Mesenchymal stem cell (in vitro differentiated cells and primary cell): ENCODE measurements around the gene RBM19.

ENCODE experiments used
- DNase-seq: peaks from one replicate; pipeline ENCODE4 v3.0.0-alpha.2; 2013
- H2AFZ ChIP-seq: one replicate; pipeline ENCODE4 v1.6.1; 2013; ENCODE audit warnings: low read depth, mild to moderate bottlenecking, control low read depth, inconsistent platforms, low read length, moderate library complexity
- H2AK5ac ChIP-seq: 2 replicates; pipeline ENCODE4 v1.6.1; 2013; ENCODE audit warnings: low read length, moderate library complexity, mild to moderate bottlenecking, inconsistent platforms; ENCODE audit not compliant: severe bottlenecking
- H2BK120ac ChIP-seq: one replicate; pipeline ENCODE4 v1.6.1; 2013; ENCODE audit warnings: low read depth, mild to moderate bottlenecking, inconsistent platforms, low read length, moderate library complexity
- H2BK12ac ChIP-seq, 2 experiments: one replicate each; pipeline ENCODE4 v1.6.1; 2013; ENCODE audit warnings: inconsistent platforms in 2 of 2, low read length in 2 of 2, mild to moderate bottlenecking in 2 of 2, moderate library complexity in 2 of 2, control low read depth in 1 of 2
- H2BK15ac ChIP-seq: one replicate; pipeline ENCODE4 v1.6.1; 2013; ENCODE audit warnings: mild to moderate bottlenecking, low read depth, inconsistent platforms; ENCODE audit not compliant: poor library complexity, severe bottlenecking
- H2BK5ac ChIP-seq: 2 replicates; pipeline ENCODE4 v1.6.1; 2013; ENCODE audit warnings: low read depth, mild to moderate bottlenecking, low read length, control low read depth, inconsistent platforms; ENCODE audit not compliant: poor library complexity, severe bottlenecking
- H3K14ac ChIP-seq, 2 experiments: one replicate each; pipeline ENCODE4 v1.6.1; 2013; ENCODE audit warnings: inconsistent platforms in 2 of 2, low read length in 2 of 2, control low read depth in 1 of 2, mild to moderate bottlenecking in 1 of 2, moderate library complexity in 1 of 2
- H3K18ac ChIP-seq, 2 experiments: one replicate each; pipeline ENCODE4 v1.6.1; 2013; ENCODE audit warnings: inconsistent platforms in 2 of 2, low read length in 2 of 2, control low read depth in 1 of 2, low read depth in 1 of 2, mild to moderate bottlenecking in 1 of 2
- H3K23ac ChIP-seq, 2 experiments: one replicate each; pipeline ENCODE4 v1.6.1; 2013; ENCODE audit warnings: inconsistent platforms in 2 of 2, low read length in 2 of 2, mild to moderate bottlenecking in 2 of 2, moderate library complexity in 2 of 2, control low read depth in 1 of 2
- H3K27ac ChIP-seq: 2 replicates; pipeline ENCODE4 v1.5.1; 2013; ENCODE audit warnings: mild to moderate bottlenecking, moderate library complexity, low read length, control low read depth, inconsistent platforms; ENCODE audit not compliant: poor library complexity, severe bottlenecking
- H3K27me3 ChIP-seq, 2 experiments: 2 replicates each; pipeline versions ENCODE4 v1.6.1 to v1.7.0; 2013; ENCODE audit warnings: low read length in 2 of 2, mild to moderate bottlenecking in 2 of 2, moderate library complexity in 2 of 2, control low read depth in 1 of 2, inconsistent platforms in 1 of 2; ENCODE audit not compliant: control insufficient read depth in 1 of 2, insufficient read depth in 1 of 2
- H3K36me3 ChIP-seq, 2 experiments: 2 replicates each; pipeline versions ENCODE4 v1.6.1 to v1.7.0; 2013; ENCODE audit warnings: low read length in 2 of 2, control low read depth in 1 of 2, inconsistent platforms in 1 of 2, low read depth in 1 of 2, mild to moderate bottlenecking in 1 of 2; ENCODE audit not compliant: insufficient read depth in 2 of 2, control insufficient read depth in 1 of 2
- H3K4ac ChIP-seq, 2 experiments: one replicate each; pipeline ENCODE4 v1.6.1; 2013; ENCODE audit warnings: inconsistent platforms in 2 of 2, low read length in 2 of 2, mild to moderate bottlenecking in 2 of 2, moderate library complexity in 2 of 2, control low read depth in 1 of 2, low read depth in 1 of 2
- H3K4me1 ChIP-seq: 2 replicates; pipeline ENCODE4 v1.6.1; 2013; ENCODE audit warnings: low read depth, low read length, control low read depth; ENCODE audit not compliant: control insufficient read depth, insufficient read depth
- H3K4me2 ChIP-seq: 2 replicates; pipeline ENCODE4 v1.6.1; 2013; ENCODE audit warnings: low read length, mild to moderate bottlenecking, inconsistent platforms; ENCODE audit not compliant: poor library complexity, severe bottlenecking
- H3K4me3 ChIP-seq, 2 experiments: 2 replicates each; pipeline versions ENCODE4 v1.5.1 to v1.7.0; 2013; ENCODE audit warnings: low read length in 2 of 2, mild to moderate bottlenecking in 2 of 2, control low read depth in 1 of 2, low read depth in 1 of 2; ENCODE audit not compliant: insufficient read depth in 1 of 2
- H3K79me1 ChIP-seq: replicated peaks from 2 replicates; pipeline ENCODE4 v1.6.1; 2013; ENCODE audit warnings: mild to moderate bottlenecking, control low read depth, low read length, inconsistent platforms; ENCODE audit not compliant: poor library complexity, severe bottlenecking
- H3K9ac ChIP-seq: 2 replicates; pipeline ENCODE4 v1.7.0; 2013; ENCODE audit warnings: mild to moderate bottlenecking, low read length, moderate library complexity
- H3K9me3 ChIP-seq: 2 replicates; pipeline ENCODE4 v1.7.0; 2013; ENCODE audit warnings: mild to moderate bottlenecking, low read length; ENCODE audit not compliant: control insufficient read depth
- H4K8ac ChIP-seq: one replicate; pipeline ENCODE4 v1.6.1; 2013; ENCODE audit warnings: inconsistent platforms, mild to moderate bottlenecking, low read length, moderate library complexity
- H4K91ac ChIP-seq: one replicate; pipeline ENCODE4 v1.6.1; 2013; ENCODE audit warnings: mild to moderate bottlenecking, low read length, inconsistent platforms
- whole genome bisulfite sequencing: methylation state at CpG from one replicate; pipeline ENCODE4 v1.1.7; 2013; ENCODE audit warnings: mixed read lengths; 5-methylcytosine and 5-hydroxymethylcytosine counted together

RBM19 gene

GRCh38 chr12:113919791-113920190 is 46.3 kb downstream of the RBM19 start:
- H3K36me3 ChIP-seq, result peaks cover 43 to 77% of the 10 kb centered on the region in 2 experiments
- no peak overlapping the region for H2BK15ac ChIP-seq
- no peak overlapping the region for H3K18ac ChIP-seq
- DNase-seq, result no peak
- H2BK120ac ChIP-seq, result no peak overlapping the region
- H3K27me3 ChIP-seq, result no peaks in the 10 kb centered on the region
- no peaks in the 10 kb centered on the region for H3K79me1 ChIP-seq
- no peak overlapping the region for H3K27ac ChIP-seq
- H3K9me3 ChIP-seq, result no peaks in the 10 kb centered on the region
- H3K4ac ChIP-seq, result no peak overlapping the region
- no peak overlapping the region for H4K8ac ChIP-seq
- H2AK5ac ChIP-seq, result no peak overlapping the region
- H2AFZ ChIP-seq, result no peak overlapping the region
- H3K9ac ChIP-seq, result no peak overlapping the region
- H2BK5ac ChIP-seq, result no peak overlapping the region
- WGBS, result 97% methylated on average over 5 of the region's 5 CpGs
- H3K23ac ChIP-seq, result no peak overlapping the region
- no peak overlapping the region for H3K4me2 ChIP-seq
- no peak overlapping the region for H2BK12ac ChIP-seq
- H3K14ac ChIP-seq, result no peak overlapping the region
- H3K4me1 ChIP-seq, result no peaks in the 10 kb centered on the region
- no peak overlapping the region for H4K91ac ChIP-seq
- no peak overlapping the region for H3K4me3 ChIP-seq

GRCh38 chr12:113918306-113918705 is 47.8 kb downstream of the RBM19 start:
- H2AK5ac ChIP-seq, result no peak overlapping the region
- H3K36me3 ChIP-seq, result peaks cover 43 to 65% of the 10 kb centered on the region in 2 experiments
- no peak overlapping the region for H2BK5ac ChIP-seq
- no peak overlapping the region for H3K14ac ChIP-seq
- no peak overlapping the region for H4K91ac ChIP-seq
- DNase-seq, result no peak
- no peak overlapping the region for H3K23ac ChIP-seq
- no peak overlapping the region for H2BK120ac ChIP-seq
- no peak overlapping the region for H3K4me3 ChIP-seq
- H3K4me2 ChIP-seq, result no peak overlapping the region
- H3K9me3 ChIP-seq, result no peaks in the 10 kb centered on the region
- H3K4me1 ChIP-seq, result no peaks in the 10 kb centered on the region
- H3K4ac ChIP-seq, result no peak overlapping the region
- no peak overlapping the region for H4K8ac ChIP-seq
- H3K79me1 ChIP-seq, result no peaks in the 10 kb centered on the region
- no peak overlapping the region for H3K27ac ChIP-seq
- no peaks in the 10 kb centered on the region for H3K27me3 ChIP-seq
- H3K9ac ChIP-seq, result no peak overlapping the region
- 92% methylated on average over 13 of the region's 13 CpGs for WGBS
- H2BK15ac ChIP-seq, result no peak overlapping the region
- H2AFZ ChIP-seq, result no peak overlapping the region
- no peak overlapping the region for H2BK12ac ChIP-seq
- H3K18ac ChIP-seq, result no peak overlapping the region

DNA sequence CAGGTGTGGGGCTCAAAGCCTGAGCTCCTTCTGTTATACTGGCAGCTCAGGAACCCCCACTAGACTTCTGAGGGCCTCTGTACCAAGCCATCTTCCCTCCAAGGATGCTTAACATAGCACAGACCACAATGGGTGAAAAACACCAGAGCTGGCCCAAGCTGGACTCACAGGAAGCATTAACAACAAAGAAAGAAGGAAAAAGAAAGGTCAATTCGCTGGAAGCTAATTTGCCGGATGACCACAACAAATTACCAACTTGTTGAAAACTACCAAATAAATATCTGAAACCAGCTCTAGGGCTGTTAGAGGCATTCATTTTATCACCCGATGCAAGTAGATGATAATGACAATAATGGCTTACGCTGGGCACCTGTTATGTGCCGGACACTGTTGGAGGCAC is 48.7 kb downstream of the RBM19 start:
- H2BK15ac ChIP-seq, result no peak overlapping the region
- H3K4me2 ChIP-seq, result no peak overlapping the region
- H4K8ac ChIP-seq, result no peak overlapping the region
- no peak for DNase-seq
- no peak overlapping the region for H2AK5ac ChIP-seq
- H3K36me3 ChIP-seq, result peaks cover 42 to 58% of the 10 kb centered on the region in 2 experiments
- H3K14ac ChIP-seq, result no peak overlapping the region
- no peaks in the 10 kb centered on the region for H3K4me1 ChIP-seq
- H3K9ac ChIP-seq, result no peak overlapping the region
- H3K23ac ChIP-seq, result no peak overlapping the region
- H4K91ac ChIP-seq, result no peak overlapping the region
- no peaks in the 10 kb centered on the region for H3K79me1 ChIP-seq
- no peak overlapping the region for H3K27ac ChIP-seq
- H3K4ac ChIP-seq, result no peak overlapping the region
- no peaks in the 10 kb centered on the region for H3K9me3 ChIP-seq
- H2BK12ac ChIP-seq, result no peak overlapping the region
- H2BK120ac ChIP-seq, result no peak overlapping the region
- no peak overlapping the region for H2BK5ac ChIP-seq
- H3K4me3 ChIP-seq, result no peak overlapping the region
- WGBS, result 94% methylated on average over 4 of the region's 5 CpGs
- H3K27me3 ChIP-seq, result no peaks in the 10 kb centered on the region
- H2AFZ ChIP-seq, result no peak overlapping the region
- no peak overlapping the region for H3K18ac ChIP-seq

DNA sequence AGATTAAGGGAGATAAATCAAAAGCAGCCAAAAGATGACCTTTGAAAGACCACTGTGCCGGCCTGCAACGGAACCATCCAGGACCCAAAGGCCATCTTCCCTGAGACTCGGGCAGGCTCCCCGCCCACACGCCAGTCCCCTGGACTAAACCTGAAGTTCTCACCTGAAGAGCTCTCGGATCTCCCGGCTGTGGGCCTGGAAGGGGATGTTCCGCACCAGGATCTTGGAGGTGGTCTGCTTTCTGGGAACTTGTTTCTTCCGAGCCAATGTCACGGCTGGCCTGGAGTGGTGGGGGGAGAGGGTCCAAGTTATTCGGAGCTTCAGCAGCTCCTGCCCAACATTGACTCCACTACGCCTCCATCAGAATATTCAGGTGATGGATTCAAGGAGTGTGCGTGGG is 51.3 kb downstream of the RBM19 start:
- Histone ChIP-seq H2BK15ac (no peak overlapping the region), H3K36me3 (peaks cover 50 to 60% of the 10 kb centered on the region in 2 experiments), H3K18ac (no peak overlapping the region), H2BK120ac (no peak overlapping the region), H4K91ac (no peak overlapping the region), H3K14ac (no peak overlapping the region), H2BK5ac (no peak overlapping the region), H2BK12ac (no peak overlapping the region), H2AFZ (no peak overlapping the region), H3K4me2 (no peak overlapping the region), H3K9ac (no peak overlapping the region), H3K23ac (no peak overlapping the region), H3K9me3 (no peaks in the 10 kb centered on the region), H4K8ac (no peak overlapping the region), H3K4me3 (no peak overlapping the region), H3K79me1 (no peaks in the 10 kb centered on the region), H3K4me1 (no peaks in the 10 kb centered on the region), H2AK5ac (no peak overlapping the region), H3K27me3 (no peaks in the 10 kb centered on the region), H3K4ac (no peak overlapping the region), H3K27ac (no peak overlapping the region)
- WGBS, result 95% methylated on average over 12 of the region's 13 CpGs
- no peak for DNase-seq
